T-helper 1 cell treated with Interleukin-12 subunit alpha and Interleukin-12 subunit beta and Interleukin-4 antibody, amounts not matched to agents 30 ng/mL and 1 ng/mL, for 36 hours (primary cell): ENCODE measurements around the gene ABCC1. TPM values are rescaled to one million over a fixed set of nuclear protein-coding genes. Genes with fewer than 3 reads are reported as not detected.
"Not testable (repeated sequence)": the region's sequence is repeated elsewhere in the genome, so short reads cannot be mapped to it uniquely, and the experiment has no call there.

Experiments used
- intact Hi-C: fragments of 100-400 bp; cut with micrococcal nuclease; formaldehyde crosslinking; loops from one replicate; pipeline ENCODE4 v1.15.1; 2024
- total RNA-seq: library from RNA; stranded (reverse); gene quantifications from 2 replicates; pipeline ENCODE4 v1.2.3, GENCODE V29; 2022

The ABCC1 gene
- total RNA-seq, 1 donor from 2014 or later: 107 TPM

DNA sequence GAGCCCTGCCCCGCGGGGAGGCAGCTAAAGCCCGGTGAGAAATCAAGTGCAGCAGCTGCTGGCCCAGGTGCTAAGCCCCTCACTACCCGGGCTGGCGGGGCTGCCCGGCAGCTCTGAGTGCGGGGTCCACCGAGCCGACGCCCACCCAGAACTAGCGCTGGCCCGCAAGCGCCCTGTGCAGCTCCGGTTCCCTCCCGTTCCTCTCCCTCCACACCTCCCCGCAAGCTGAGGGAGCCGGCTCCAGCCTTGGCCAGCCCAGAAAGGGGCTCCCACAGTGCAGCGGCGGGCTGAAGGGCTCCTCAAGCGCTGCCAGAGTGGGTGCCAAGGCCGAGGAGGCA lies 155.4 kb downstream of the ABCC1 start:
- intact Hi-C loops: not testable (repeated sequence)

DNA sequence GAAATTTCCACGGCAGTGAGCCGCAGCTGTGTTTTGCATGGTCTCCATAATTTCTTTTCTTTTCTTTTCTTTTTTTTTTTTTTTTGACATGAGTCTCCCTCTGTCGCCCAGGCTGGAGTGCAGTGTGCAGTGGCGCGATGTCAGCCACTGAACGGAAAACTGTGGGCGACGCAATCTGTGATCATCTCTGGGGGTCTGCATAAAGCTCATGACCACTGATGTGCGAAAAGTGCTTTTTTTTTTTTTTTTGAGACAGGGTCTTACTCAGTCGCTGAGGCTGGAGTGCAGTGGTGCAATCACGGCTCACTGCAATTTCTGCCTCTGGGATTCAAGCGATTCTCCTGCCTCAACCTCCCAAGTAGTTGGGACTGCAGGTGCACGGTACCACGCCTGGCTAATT lies 156.2 kb downstream of the ABCC1 start:
- intact Hi-C loops: no loop called here

DNA sequence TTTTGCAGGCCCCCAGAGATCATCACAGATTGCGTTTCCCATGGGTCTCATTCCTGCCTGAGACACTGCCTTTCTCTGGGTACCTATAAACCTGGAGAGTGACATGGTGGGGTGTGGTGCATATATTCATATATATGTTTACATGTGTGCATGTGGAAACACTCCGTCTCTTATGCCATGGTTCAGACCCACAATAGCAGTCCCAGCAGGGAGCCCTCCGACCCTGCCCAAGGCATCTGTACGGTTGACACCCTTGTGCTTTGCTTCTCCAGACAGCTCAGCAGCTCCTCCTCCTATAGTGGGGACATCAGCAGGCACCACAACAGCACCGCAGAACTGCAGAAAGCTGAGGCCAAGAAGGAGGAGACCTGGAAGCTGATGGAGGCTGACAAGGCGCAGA lies 157.1 kb downstream of the ABCC1 start:
- intact Hi-C loops: no loop called here

DNA sequence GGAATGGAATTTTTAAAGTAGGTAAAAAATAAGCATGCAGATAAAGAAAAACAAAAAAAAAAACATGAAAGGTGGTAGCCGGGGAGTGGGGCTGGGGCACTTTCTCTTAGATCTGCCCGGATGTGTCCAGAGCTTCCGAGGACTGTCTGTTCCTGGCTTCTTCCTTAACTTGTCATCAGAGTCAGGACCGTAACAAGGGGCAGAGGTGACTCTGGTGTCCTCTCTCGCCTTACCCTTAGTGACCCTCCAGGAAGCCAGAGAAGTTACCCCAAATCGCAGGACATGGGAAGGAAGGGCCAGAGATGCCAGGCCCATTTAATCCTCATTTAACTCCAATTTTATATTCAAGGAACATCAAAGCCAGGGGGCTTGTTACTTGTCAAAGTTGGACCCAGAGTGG lies 158.4 kb downstream of the ABCC1 start:
- intact Hi-C loops: no loop called here

DNA sequence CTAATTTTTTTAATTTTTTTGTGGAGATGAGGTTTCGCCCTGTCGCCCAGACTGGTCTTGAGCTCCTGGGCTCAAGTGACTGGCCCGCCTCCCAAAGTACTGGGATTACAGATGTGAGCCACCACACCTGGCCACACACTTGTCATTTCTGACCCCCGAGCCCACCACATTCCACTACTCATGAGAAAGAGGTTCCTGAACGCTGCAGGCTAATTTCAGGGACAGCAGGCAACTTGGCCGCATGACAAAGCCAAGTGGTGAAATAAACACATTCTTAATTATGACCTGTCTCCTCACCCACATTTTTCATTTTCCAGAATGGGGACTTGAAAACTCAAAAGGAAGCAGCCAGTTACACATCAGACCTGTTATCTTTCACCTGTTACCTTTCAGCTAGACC lies 159.3 kb downstream of the ABCC1 start:
- intact Hi-C loops: no loop called here

DNA sequence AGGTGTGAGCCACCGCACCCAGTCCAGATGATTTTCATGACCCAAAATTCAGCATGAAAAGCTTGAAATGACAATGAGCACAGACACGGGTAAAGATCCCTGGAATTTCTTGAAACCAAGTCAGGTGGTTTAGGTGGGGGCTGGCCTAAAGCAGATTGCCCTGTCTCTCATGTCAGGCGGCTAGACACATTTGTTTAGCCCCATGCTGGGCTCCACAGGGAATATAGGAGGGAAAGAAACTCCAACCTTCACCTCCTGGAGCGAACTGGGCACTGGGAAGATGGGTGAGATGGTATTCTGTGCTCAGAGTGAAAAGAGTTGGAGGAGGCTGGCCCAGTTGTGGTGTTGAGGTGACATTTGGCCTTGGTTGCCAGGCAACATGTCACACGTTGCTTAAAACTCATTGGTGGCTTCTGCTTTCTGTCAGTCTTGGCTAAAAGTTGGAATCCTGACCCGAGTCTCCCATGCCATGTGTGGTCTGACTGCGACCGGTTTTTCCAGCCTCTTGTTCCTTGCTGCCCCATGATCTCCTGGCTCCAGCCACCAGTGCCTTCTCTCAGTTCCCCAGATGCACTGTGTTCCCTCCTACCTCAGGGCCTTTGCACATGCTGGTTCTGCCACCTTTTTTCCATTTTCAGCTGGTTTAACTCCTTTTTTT lies 160.2 kb downstream of the ABCC1 start:
- intact Hi-C loops: no loop called here

DNA sequence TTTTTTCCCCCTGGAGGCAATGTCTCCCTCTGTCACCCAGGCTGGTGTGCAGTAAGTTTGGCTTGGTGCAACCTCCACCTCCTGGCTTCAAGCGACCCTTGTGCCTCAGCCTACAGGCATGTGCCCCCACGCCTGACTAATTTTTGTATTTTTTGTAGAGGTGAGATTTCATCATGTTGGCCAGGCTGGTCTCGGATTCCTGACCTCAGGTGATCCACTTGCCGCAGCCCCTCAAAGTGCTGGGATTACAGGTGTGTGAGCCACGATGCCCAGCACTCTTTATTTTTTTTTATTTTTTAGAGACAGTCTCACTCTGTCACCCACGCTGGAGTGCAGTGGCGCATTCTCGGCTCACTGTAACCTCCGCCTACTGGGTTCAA lies 160.7 kb downstream of the ABCC1 start:
- intact Hi-C loops: no loop called here

DNA sequence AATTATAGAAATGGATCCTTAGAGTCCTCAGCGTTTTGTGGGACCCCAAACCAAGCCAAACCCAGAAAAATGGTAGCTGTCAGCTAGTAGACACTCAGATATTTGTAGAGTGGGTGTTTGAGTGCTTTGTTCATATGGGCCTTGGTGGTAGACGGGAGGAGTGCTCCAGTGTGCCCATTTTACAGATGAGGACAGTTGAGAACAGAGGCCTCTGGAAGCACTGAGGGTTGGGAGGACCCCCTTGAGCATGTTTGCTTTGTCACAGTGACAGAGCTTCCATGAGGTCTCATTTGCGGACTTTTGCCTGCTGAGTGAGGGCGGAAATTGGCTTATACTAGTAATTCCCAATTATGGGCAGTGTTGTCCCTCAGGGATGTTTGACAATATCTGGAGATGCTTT lies 162.2 kb downstream of the ABCC1 start:
- intact Hi-C loops: no loop called here

DNA sequence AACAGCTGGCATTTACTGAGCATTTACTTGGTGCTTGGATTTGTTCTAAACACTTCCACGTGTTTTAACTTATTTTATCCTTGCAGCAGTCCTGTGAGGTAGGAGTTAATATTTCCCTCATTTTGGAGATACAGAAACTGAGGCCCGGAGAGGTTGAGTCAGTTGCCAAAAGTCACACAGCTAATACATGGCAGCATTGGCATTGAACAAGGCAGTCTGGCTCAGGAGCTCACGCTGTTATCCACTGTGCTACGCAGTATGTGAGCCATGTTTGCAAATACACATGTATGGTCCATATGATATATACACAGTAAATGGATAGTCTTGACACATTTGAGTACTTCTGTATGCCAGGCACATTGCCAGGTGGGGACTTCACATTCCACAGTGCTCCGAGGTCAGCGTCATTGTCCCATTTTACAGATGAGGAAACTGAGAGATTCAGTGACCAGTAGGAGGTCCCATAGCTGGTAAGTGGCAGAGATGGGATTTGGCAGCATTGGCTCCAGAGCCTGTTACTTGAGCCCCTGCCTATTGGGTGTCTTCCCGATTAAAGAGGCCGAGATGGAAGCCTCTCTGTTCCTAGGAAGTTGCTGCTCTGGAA lies 163.1 kb downstream of the ABCC1 start:
- intact Hi-C loops: no loop called here

DNA sequence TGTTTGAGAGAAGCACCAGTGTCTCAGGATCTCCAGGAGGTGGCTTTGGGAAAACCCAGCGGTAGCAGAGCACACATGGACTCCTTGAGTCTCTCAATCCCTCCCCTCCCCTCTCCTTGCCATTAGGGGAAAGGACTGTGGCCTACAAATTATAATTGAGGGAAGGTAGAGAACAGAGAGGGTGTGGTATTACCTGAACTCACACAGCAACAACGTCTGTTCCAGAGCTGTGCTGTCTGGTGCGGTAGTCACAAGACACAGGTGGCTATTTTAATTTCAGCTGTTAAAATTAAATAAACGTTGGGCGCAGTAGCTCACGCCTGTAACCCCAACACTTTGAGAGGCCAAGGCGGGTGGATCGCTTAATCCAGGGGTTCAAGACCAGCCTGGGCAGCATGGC lies 163.7 kb downstream of the ABCC1 start:
- intact Hi-C loops: no loop called here

DNA sequence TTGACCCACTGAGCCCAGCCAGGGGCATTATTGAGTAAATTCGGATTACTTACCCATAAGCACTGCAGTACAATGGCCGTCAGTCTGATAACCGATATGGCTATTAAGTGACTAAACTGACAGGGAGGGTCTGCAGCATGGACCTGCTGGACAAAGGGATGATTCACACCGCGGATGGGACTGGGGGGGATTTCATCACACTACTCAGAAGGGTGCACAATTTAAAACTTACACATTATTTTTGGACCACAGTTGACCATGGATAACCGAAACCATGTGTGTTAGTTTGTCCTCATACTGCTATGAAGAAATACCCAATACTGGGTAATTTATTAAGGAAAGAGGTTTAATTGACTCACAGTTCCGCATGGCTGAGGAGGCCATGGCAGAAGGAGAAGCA lies 167.4 kb downstream of the ABCC1 start:
- intact Hi-C loops: no loop called here

DNA sequence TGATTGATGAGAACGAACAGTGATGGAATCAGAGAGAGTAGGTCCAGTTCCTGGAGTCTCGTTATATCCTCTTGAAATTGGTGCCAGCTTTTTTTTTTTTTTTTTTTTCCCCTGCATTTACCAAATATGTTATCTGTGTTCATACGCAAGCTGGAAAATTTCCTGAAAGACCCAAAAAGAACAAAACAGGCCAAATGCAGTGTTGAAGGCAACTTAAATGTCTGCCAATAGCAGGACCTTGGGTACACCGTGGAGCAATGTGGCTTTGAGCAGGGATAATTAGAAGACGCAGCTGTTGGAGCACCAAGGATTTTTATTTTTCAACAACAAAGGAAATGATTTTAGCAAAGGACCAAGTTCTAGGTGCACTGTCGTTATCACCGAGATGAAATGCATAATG lies 168.9 kb downstream of the ABCC1 start:
- intact Hi-C loops: no loop called here

DNA sequence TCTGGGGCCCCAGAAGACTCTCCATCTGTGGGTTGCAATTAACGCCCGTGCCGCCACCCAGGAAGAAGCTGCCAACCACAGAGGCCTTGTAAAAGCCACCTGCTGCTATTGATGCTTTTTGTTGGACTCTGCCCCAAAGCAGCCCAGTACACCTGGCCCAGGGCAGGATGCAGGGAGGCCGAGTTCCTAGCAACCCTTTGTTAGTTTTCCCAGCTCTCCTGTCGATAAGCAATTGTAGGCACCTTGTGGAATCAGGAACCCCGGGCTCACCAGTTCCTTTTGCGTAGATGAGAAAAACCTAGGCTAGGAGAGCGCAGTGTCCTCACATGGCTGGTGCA lies 170.6 kb downstream of the ABCC1 start:
- intact Hi-C loops: no loop called here

DNA sequence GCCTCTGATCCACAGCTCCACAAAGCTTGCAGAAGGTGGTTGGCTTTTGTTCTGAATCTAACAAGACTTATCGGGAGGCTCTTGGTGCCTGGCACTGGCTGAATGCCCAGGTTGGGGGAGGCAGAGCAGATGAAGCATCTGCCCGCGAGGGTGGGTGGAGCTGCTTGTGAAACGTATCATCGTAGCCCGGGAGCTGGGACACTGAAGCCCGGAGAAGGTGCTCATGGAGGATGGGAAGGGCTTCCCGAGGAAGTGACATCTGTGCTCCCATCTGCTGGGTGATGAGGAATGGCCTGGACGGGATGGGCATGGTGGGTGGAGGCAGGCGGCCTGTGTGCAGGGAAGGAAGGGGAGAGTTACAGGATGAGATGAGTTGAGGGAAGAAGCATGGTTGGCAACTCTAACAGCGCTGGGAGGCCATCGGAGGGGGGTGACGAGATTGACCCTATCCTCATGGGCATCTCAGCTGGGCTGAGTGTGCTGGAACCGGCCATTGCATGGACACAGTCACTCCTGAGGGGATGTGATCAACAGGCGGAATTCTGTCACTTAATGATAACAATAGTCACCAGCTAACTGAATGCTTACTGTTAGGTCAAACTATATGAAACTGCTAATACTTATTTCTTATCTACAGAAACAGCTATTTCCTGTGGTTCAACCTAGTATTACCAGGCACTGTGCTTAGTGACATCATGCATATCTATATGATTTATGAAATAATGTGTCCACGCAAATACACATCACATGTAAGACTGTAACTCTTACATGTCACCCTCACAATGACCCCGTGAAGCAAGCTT lies 171.2 kb downstream of the ABCC1 start:
- intact Hi-C loops: no loop called here

DNA sequence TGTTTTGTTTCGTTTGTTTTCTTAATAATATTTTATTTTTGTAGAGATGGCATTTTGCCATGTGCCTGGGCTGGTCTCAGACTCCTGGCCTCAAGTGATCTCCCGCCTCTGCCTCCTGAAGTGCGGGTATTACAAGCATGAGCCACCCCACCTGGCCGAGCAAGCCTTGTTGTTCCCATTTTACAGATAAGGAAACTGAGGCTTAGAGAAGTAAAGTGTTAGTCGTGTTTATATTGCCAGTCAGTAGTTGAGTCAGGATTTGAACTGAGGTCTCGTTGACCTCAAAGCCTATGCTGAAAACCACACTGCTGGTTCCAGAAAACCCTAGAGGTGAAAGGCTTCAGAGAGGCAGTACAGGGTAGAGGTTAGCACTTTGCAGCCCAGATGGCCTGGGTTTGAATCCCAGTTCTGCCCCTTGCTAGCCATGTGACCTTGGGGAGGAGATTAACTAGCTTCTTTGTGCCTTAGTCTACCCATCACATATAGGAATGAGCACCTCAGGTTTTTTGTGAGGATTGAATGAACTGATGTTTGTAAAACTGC lies 171.8 kb downstream of the ABCC1 start:
- intact Hi-C loops: no loop called here

DNA sequence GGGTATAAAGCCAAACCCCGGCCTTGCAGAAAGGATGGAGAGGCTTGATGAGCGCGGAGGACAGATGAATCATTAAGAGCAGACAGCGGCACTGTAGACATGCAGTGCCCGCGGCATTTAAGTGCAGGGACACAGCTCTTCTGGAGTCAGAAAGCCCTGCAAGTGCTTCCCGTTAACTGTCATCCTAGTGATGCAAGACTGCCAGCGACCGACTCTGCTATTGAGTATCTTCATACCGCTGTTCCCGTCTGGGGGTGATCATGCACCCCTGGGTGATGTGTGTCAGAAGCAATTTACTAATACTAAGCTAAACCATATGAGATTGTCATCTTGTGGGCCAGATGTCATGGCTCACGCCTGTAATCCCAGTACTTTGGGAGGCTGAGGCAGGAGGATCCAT lies 172.8 kb downstream of the ABCC1 start:
- intact Hi-C loops: no loop called here

DNA sequence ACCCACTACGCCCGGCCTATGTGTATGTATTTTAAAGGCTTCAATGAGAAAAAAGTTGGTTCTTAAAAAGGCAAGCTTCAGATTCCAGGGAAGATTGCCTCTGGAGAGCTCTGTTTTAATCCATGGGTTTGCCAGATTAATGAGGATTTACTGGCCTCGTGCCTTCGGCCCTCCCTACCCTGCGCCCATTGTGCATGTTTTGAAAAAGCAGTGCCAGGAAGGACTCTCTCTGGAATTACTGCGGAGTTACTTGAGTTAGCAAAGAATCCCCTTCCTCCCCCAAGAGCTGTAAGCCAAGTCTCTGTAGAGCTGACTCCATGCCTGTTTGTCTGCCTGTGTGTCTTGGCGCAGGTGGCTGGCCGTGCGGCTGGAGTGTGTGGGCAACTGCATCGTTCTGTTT lies 175.0 kb downstream of the ABCC1 start:
- intact Hi-C loops: no loop called here

DNA sequence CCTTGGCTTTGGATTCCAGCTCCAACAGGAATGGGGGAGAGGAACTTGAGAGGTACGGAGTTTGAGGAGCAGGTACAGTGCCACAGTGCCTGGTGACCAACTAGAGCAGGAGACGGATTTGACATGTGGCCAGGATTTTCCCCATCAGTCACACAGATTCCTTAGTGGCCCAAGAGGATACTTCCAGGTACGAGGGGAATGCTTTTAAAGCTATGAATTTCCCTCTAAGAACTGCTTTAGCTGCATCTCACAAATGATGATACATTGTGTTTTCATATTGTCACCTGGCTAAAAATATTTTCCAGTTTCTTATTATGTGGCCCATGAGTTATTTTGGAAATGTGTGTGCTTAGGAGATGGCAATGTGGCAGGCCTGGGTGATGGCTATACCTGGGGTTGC lies 175.6 kb downstream of the ABCC1 start:
- intact Hi-C loops: no loop called here

DNA sequence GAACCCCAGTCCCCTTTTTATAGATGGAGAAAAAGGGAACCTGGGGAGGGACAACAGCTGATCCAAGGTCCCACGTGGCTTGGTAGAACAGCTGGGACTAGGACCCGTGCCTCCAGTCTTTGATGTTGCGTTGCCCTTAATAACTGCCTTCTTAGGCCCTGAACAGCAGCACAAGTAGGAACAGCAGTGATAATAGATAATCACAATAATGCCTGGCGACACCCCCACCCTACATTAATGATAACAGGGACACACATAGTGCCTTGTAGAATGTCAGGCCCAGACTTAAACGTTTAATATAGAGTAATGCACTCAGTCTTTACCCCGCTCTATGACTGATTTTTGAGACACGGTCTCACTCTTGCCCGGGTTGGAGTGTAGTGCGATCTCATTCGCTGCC lies 177.5 kb downstream of the ABCC1 start:
- intact Hi-C loops: loop anchor here (1.0 to 2.0 kb wide), 7 partner anchors 64 to 361 kb away; partner anchors contain the start of gene CEP20

DNA sequence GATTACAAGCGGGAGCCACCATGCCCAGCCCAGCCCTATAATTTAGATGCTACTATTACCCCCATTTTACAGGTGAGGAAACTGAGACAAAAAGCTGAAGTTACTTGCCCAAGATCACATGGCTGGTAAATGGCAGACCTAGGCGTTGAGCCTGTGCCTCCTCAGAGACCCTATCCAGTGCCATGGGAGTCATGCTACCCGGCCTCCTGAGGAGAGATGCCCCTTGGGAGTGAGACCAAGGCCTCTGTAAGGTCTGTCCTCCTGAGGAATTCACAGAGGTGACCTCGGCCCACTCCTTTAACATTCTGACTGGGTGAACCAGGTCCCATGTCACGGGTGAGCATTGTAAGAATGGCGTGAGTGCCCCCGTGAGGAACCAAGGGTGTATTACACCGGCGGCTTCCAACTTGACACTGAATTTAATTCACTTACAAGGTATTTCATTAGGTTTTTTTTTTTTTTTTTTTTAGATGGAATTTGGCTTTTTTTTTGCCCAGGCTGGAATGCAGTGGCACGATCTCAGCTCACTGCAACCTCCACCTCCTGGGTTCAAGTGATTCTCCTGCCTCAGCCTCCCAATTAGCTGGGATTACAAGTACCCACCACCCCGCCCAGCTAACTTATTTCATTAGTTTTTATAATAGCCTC lies 178.2 kb downstream of the ABCC1 start:
- intact Hi-C loops: loop anchor here (1.0 to 2.0 kb wide), 7 partner anchors 65 to 361 kb away; partner anchors contain the start of gene CEP20

DNA sequence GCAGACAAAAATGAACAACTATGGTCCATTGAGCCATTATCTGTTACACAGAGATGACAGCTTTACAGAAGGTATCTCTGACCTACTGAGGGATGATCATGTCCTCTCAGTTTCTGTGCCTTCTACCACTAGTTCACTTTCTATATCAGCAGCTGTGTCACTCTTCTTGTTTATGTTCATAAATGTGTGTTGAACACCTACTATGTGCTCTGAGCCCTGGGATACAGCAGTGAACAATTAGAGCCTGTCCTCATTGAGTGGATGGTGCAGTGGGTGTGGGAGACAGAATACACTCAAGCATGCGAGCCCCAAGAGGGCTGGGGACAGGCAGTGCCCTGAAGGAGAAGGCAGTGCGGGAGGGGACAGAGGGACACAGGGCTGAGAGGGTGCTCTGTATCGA lies 181.8 kb downstream of the ABCC1 start:
- intact Hi-C loops: no loop called here

DNA sequence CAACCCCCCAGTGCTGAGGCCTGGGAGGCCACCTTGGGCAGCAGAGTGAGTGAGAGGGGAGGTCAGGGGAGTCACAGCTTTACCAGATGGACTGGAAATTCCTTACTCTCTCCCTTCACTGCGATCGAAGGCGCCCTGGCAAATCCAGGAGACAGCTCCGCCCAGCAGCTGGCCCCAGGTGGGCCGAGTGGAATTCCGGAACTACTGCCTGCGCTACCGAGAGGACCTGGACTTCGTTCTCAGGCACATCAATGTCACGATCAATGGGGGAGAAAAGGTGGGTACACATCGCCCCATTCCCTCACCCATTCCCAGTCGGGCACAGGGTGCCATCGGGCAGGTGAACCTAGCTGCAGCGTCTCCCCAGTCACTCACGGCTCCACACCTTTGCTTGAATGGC lies 182.2 kb downstream of the ABCC1 start:
- intact Hi-C loops: no loop called here
